ENCODE results near the gene ITGBL1.
A peak's percentile ranks its signal among the peaks of the same experiment; 100 is the strongest.

Gene ITGBL1

GRCh38 chr13:101489643-101490405 is 37.3 kb downstream of the ITGBL1 start:
- peak overlapping the region in 1 of 3 experiments; percentile 3 for H3K27ac Mint-ChIP-seq
- H3K4me1 Mint-ChIP-seq: peaks cover 26% of the 10 kb centered on the region
- TF ChIP-seq CTCF (IDR thresholded peaks at IDR 0.05; ENCODE audit: unreplicated experiment in 3 of 3): no peak
- H3K9me3 Mint-ChIP-seq: no peaks in the 10 kb centered on the region
- H3K36me3 Mint-ChIP-seq (ENCODE audit: low read depth): no peaks in the 10 kb centered on the region
- no peaks in the 10 kb centered on the region for H3K27me3 Mint-ChIP-seq (ENCODE audit: low read depth)
- H3K4me3 Mint-ChIP-seq: no peak overlapping the region

- H3K27ac Mint-ChIP-seq: no peak overlapping the region
- H3K4me3 Mint-ChIP-seq: no peak overlapping the region
- H3K27me3 Mint-ChIP-seq (ENCODE audit: low read depth): no peaks in the 10 kb centered on the region
- H3K9me3 Mint-ChIP-seq: no peaks in the 10 kb centered on the region
- H3K36me3 Mint-ChIP-seq (ENCODE audit: low read depth): no peaks in the 10 kb centered on the region
- peaks cover 26% of the 10 kb centered on the region for H3K4me1 Mint-ChIP-seq
- TF ChIP-seq CTCF (IDR thresholded peaks at IDR 0.05; ENCODE audit: unreplicated experiment in 3 of 3): no peak
These were observed 38.0 kb downstream of the ITGBL1 start for GRCh38 chr13:101490406-101491015.

GRCh38 chr13:101492251-101492910 is 39.9 kb downstream of the ITGBL1 start:
- Mint-ChIP-seq H3K27ac (peak overlapping the region; percentile 36 to 51 (median 40)), H3K4me3 (no peak overlapping the region), H3K9me3 (no peaks in the 10 kb centered on the region), H3K4me1 (peaks cover 26% of the 10 kb centered on the region), H3K27me3 (ENCODE audit: low read depth) (no peaks in the 10 kb centered on the region), H3K36me3 (ENCODE audit: low read depth) (no peaks in the 10 kb centered on the region)
- TF ChIP-seq CTCF (IDR thresholded peaks at IDR 0.05; ENCODE audit: unreplicated experiment in 3 of 3): no peak

DNA sequence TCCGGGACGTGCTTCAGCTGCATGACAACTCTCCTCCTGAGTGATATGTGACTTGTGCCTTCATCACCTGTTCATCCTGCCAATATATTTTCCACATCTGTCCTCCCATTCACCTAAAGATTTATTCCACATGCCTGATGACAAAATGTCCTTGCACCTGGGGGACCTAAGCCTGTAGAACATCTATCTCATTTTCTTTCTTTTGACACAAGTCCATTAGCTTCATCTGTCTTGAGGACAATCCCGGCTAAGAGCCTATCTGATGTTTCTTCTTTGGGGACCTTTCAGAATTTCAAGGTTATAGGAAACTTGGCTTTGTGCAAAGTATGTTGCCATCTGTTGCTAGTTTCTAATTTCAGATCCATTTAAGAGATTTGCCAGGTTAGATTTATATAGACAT is 41.1 kb downstream of the ITGBL1 start:
- H3K27ac Mint-ChIP-seq: no peak overlapping the region
- H3K4me3 Mint-ChIP-seq: no peak overlapping the region
- no peak for TF ChIP-seq CTCF (IDR thresholded peaks at IDR 0.05; ENCODE audit: unreplicated experiment in 3 of 3)
- no peaks in the 10 kb centered on the region for H3K27me3 Mint-ChIP-seq (ENCODE audit: low read depth)
- H3K36me3 Mint-ChIP-seq (ENCODE audit: low read depth): no peaks in the 10 kb centered on the region
- H3K4me1 Mint-ChIP-seq: peaks cover 26% of the 10 kb centered on the region
- no peaks in the 10 kb centered on the region for H3K9me3 Mint-ChIP-seq

- H3K9me3 Mint-ChIP-seq: no peaks in the 10 kb centered on the region
- H3K4me3 Mint-ChIP-seq: no peak overlapping the region
- no peaks in the 10 kb centered on the region for H3K36me3 Mint-ChIP-seq (ENCODE audit: low read depth)
- H3K27me3 Mint-ChIP-seq (ENCODE audit: low read depth): no peaks in the 10 kb centered on the region
- H3K4me1 Mint-ChIP-seq: no peaks in the 10 kb centered on the region
- H3K27ac Mint-ChIP-seq: no peak overlapping the region
- no peak for TF ChIP-seq CTCF (IDR thresholded peaks at IDR 0.05; ENCODE audit: unreplicated experiment in 3 of 3)
These were observed 46.9 kb downstream of the ITGBL1 start for GRCh38 chr13:101499406-101499805.
